ENCODE data around the gene NSUN7.

Gene NSUN7

DNA sequence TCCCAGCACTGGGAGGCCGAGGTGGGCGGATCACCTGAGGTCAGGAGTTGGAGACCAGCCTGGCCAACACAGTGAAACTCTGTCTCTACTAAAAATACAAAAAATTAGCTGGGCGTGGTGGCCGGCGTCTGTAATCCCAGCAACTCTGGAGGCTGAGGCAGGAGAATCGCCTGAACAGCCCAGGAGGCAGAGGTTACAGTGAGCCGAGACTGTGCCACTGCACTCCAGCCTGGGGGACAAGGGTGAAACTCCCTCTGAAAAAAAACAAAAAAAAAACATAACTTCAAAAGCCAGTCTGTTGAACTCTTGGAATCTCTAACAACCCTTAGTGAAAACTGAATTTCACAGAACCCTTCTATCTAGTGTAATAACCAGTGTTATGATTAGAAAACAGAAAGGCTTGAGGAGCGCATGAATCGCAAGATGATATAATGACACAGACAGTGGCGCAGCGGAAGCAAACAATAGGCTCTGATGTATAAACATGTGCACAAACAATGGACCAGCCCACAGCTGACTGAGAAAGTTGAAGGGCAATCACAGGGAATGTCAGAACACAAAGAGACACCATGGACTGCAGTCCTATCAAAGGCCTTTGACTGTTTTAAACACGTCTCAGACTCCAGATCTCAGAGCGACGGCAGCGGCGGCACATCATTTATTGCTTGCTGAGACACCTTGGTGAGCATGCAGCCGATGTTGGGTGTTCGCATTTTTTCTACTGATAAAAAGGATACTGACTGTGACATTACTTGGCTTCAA, 81.6 kb downstream of the NSUN7 start:
- Histone ChIP-seq H3K27me3 (ENCODE audit: insufficient read depth, low read length, poor library complexity, severe bottlenecking) (no peaks in the 10 kb centered on the region), H3K9me3 (ENCODE audit: insufficient read depth, low read depth, low read length) (no peaks in the 10 kb centered on the region), H3K4me3 (ENCODE audit: low read length, poor library complexity, severe bottlenecking) (no peak overlapping the region), H2AFZ (ENCODE audit: low read length) (no peak overlapping the region), H3K9me2 (replicated peaks; ENCODE audit: low read depth, low read length) (no peaks in the 10 kb centered on the region), H3K9ac (ENCODE audit: low read depth, low read length, poor library complexity, severe bottlenecking) (no peak overlapping the region), H3K4me2 (ENCODE audit: low read depth, low read length, poor library complexity, severe bottlenecking) (no peak overlapping the region), H3K4me1 (ENCODE audit: insufficient read depth, low read length, poor library complexity, severe bottlenecking) (no peaks in the 10 kb centered on the region), H3F3A (ENCODE audit: low read depth) (no peaks in the 10 kb centered on the region), H4K20me1 (ENCODE audit: insufficient read depth, low read length, poor library complexity, severe bottlenecking) (no peaks in the 10 kb centered on the region), H3K79me2 (ENCODE audit: insufficient read depth, low read length) (no peaks in the 10 kb centered on the region), H3K36me3 (ENCODE audit: insufficient read depth, low read length) (no peaks in the 10 kb centered on the region)
- TF ChIP-seq EZH2phosphoT487 (IDR thresholded peaks at IDR 0.05; ENCODE audit: borderline replicate concordance), result no peak
- TF ChIP-seq, protein P1, sequence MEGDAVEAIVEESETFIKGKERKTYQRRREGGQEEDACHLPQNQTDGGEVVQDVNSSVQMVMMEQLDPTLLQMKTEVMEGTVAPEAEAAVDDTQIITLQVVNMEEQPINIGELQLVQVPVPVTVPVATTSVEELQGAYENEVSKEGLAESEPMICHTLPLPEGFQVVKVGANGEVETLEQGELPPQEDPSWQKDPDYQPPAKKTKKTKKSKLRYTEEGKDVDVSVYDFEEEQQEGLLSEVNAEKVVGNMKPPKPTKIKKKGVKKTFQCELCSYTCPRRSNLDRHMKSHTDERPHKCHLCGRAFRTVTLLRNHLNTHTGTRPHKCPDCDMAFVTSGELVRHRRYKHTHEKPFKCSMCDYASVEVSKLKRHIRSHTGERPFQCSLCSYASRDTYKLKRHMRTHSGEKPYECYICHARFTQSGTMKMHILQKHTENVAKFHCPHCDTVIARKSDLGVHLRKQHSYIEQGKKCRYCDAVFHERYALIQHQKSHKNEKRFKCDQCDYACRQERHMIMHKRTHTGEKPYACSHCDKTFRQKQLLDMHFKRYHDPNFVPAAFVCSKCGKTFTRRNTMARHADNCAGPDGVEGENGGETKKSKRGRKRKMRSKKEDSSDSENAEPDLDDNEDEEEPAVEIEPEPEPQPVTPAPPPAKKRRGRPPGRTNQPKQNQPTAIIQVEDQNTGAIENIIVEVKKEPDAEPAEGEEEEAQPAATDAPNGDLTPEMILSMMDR (conservative IDR thresholded peaks at IDR 0.05; ENCODE audit: low read length), result no peak

DNA sequence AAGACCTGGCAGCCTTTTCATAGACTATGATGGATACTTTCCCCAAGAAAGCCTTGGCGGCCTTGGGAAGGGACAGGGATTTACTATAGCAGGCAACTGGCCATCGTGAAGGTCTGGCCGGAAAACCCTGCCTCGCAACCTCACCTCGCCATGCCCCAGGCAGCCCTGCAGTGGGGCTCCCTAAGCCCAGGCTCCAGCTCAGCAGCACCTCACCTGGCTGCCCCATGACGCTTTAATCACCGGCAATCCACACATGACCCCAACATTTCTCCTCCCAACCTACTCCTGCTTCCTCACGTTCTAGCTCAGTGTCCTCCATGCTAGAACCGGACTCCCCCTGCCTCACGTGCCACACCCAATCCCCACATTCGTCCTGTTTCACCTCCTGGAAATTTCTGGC, 82.4 kb downstream of the NSUN7 start:
- no peaks in the 10 kb centered on the region for H3K27me3 ChIP-seq (ENCODE audit: insufficient read depth, low read length, poor library complexity, severe bottlenecking)
- no peaks in the 10 kb centered on the region for H3K36me3 ChIP-seq (ENCODE audit: insufficient read depth, low read length)
- TF ChIP-seq, protein P1 (conservative IDR thresholded peaks at IDR 0.05; ENCODE audit: low read length), result no peak
- no peak for TF ChIP-seq EZH2phosphoT487 (IDR thresholded peaks at IDR 0.05; ENCODE audit: borderline replicate concordance)
- H3K4me1 ChIP-seq (ENCODE audit: insufficient read depth, low read length, poor library complexity, severe bottlenecking), result no peaks in the 10 kb centered on the region
- no peak overlapping the region for H3K9ac ChIP-seq (ENCODE audit: low read depth, low read length, poor library complexity, severe bottlenecking)
- no peaks in the 10 kb centered on the region for H3K9me2 ChIP-seq (replicated peaks; ENCODE audit: low read depth, low read length)
- no peaks in the 10 kb centered on the region for H3K9me3 ChIP-seq (ENCODE audit: insufficient read depth, low read depth, low read length)
- H3K79me2 ChIP-seq (ENCODE audit: insufficient read depth, low read length), result no peaks in the 10 kb centered on the region
- no peaks in the 10 kb centered on the region for H4K20me1 ChIP-seq (ENCODE audit: insufficient read depth, low read length, poor library complexity, severe bottlenecking)
- H3K4me3 ChIP-seq (ENCODE audit: low read length, poor library complexity, severe bottlenecking), result no peak overlapping the region
- no peak overlapping the region for H3K4me2 ChIP-seq (ENCODE audit: low read depth, low read length, poor library complexity, severe bottlenecking)
- H3F3A ChIP-seq (ENCODE audit: low read depth), result no peaks in the 10 kb centered on the region
- H2AFZ ChIP-seq (ENCODE audit: low read length), result no peak overlapping the region

DNA sequence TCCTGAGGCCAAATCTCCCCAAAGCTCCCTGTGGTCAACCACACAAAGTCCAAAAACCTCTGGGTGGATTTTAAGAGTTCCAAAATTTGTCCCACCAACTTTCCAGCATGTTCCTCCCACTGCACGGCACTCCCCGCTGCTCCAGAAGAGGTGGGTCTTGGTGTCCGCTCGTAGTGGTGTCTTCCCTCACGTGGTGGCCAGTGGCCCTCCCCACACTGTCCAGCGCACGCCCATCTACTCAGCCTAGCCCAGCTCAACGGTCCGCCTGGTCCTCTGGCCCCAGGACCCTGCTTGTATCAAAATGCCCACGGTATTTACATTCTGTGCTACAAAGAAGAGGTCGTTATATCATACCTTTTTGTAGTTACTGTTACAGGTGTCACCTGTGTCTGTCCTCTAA, 83.5 kb downstream of the NSUN7 start:
- Histone ChIP-seq H3K9me3 (ENCODE audit: insufficient read depth, low read depth, low read length) (no peaks in the 10 kb centered on the region), H3K36me3 (ENCODE audit: insufficient read depth, low read length) (no peaks in the 10 kb centered on the region), H3K4me3 (ENCODE audit: low read length, poor library complexity, severe bottlenecking) (no peak overlapping the region), H3K27me3 (ENCODE audit: insufficient read depth, low read length, poor library complexity, severe bottlenecking) (no peaks in the 10 kb centered on the region), H3K9ac (ENCODE audit: low read depth, low read length, poor library complexity, severe bottlenecking) (no peak overlapping the region), H2AFZ (ENCODE audit: low read length) (no peak overlapping the region), H3K4me1 (ENCODE audit: insufficient read depth, low read length, poor library complexity, severe bottlenecking) (no peaks in the 10 kb centered on the region), H4K20me1 (ENCODE audit: insufficient read depth, low read length, poor library complexity, severe bottlenecking) (no peaks in the 10 kb centered on the region), H3K79me2 (ENCODE audit: insufficient read depth, low read length) (no peaks in the 10 kb centered on the region), H3K9me2 (replicated peaks; ENCODE audit: low read depth, low read length) (no peaks in the 10 kb centered on the region), H3K4me2 (ENCODE audit: low read depth, low read length, poor library complexity, severe bottlenecking) (no peak overlapping the region), H3F3A (ENCODE audit: low read depth) (no peaks in the 10 kb centered on the region)
- TF ChIP-seq EZH2phosphoT487 (IDR thresholded peaks at IDR 0.05; ENCODE audit: borderline replicate concordance), result no peak
- TF ChIP-seq, protein P1 (conservative IDR thresholded peaks at IDR 0.05; ENCODE audit: low read length), result no peak

Data from Loucy (cell line).